HG03196 (cell line): ENCODE measurements around the gene CDC45.

Experiments used
- ATAC-seq: cut with Tn5 transposase; IDR thresholded peaks from one replicate; pipeline ENCODE4 v1.9.1; 2021; ENCODE audit not compliant: unreplicated experiment

CDC45 gene

GRCh38 chr22:19447330-19448075 is 32.2 kb upstream of the CDC45 start, which contains the start of gene C22orf39:
Gene C22orf39, minus strand, starts transcription at chr22:19447711. Its CDS starts 23 bp downstream, at chr22:19447688.
- ATAC-seq, result peak; percentile 77

GRCh38 chr22:19448076-19448607 is 31.6 kb upstream of the CDC45 start:
- peak; percentile 34 for ATAC-seq

GRCh38 chr22:19448739-19449421 is 30.8 kb upstream of the CDC45 start:
- no peak for ATAC-seq

GRCh38 chr22:19449422-19449767 is 30.3 kb upstream of the CDC45 start:
- no peak for ATAC-seq

- ATAC-seq, result no peak
Observed at GRCh38 chr22:19450363-19451175, 29.2 kb upstream of the CDC45 start.

GRCh38 chr22:19451570-19451969 is 28.1 kb upstream of the CDC45 start:
- no peak for ATAC-seq

GRCh38 chr22:19453718-19454117 is 26.0 kb upstream of the CDC45 start:
- no peak for ATAC-seq

GRCh38 chr22:19454156-19454555 is 25.6 kb upstream of the CDC45 start:
- no peak for ATAC-seq

GRCh38 chr22:19455033-19455432 is 24.7 kb upstream of the CDC45 start:
- ATAC-seq, result no peak

- ATAC-seq, result no peak
Observed at GRCh38 chr22:19455585-19456370, 23.9 kb upstream of the CDC45 start.

- no peak for ATAC-seq
Observed at GRCh38 chr22:19456541-19456940, 23.2 kb upstream of the CDC45 start.

- ATAC-seq, result no peak
Observed at GRCh38 chr22:19457828-19458428, 21.8 kb upstream of the CDC45 start.

GRCh38 chr22:19460036-19460435 is 19.7 kb upstream of the CDC45 start:
- ATAC-seq, result no peak

- ATAC-seq, result no peak
Observed at GRCh38 chr22:19461506-19461905, 18.2 kb upstream of the CDC45 start.

- no peak for ATAC-seq
Observed at GRCh38 chr22:19463008-19463407, 16.7 kb upstream of the CDC45 start.

GRCh38 chr22:19463491-19464469 is 15.9 kb upstream of the CDC45 start:
- ATAC-seq, result no peak

- ATAC-seq, result no peak
Observed at GRCh38 chr22:19464546-19464945, 15.2 kb upstream of the CDC45 start.

GRCh38 chr22:19464975-19465374 is 14.7 kb upstream of the CDC45 start:
- no peak for ATAC-seq

GRCh38 chr22:19466126-19466716 is 13.5 kb upstream of the CDC45 start:
- ATAC-seq, result no peak
